Tibial artery (tissue), 4 donors: Measurements from ENCODE around the gene CERT1.
"Not testable (repeated sequence)": the region's sequence is repeated elsewhere in the genome, so short reads cannot be mapped to it uniquely, and the experiment has no call there.

Experiments used
- DNase-seq, 2 donors: peaks; one replicate each; pipeline ENCODE4 v3.0.0-alpha.2; 2019
- H3K27ac ChIP-seq, 2 donors: fragments of 200-600 bp; sonication (generic) in 1 of 2; 1 replicate in 1 of 2; 2 replicates in 1 of 2; pipeline ENCODE4 v1.5.1; 2018 to 2019; ENCODE audit warnings: mild to moderate bottlenecking in 1 of 2
- H3K27me3 ChIP-seq, 2 donors: fragments of 200-600 bp; sonication (generic) in 1 of 2; one replicate each; pipeline versions ENCODE4 v1.5.1 to v1.6.0; 2016 to 2019
- H3K36me3 ChIP-seq, 3 donors: fragments of 200-600 bp; sonication (generic) in 2 of 3; one replicate each; pipeline ENCODE4 v1.5.1; 2016 to 2019; ENCODE audit warnings: mild to moderate bottlenecking in 2 of 3
- H3K4me1 ChIP-seq, 4 donors: fragments of 200-600 bp; sonication (generic) in 2 of 4; 1 replicate in 3 of 4; 2 replicates in 1 of 4; pipeline ENCODE4 v1.5.1; 2016 to 2019
- H3K4me3 ChIP-seq, 2 donors: fragments of 200-600 bp; sonication (generic) in 1 of 2; 1 replicate in 1 of 2; 2 replicates in 1 of 2; pipeline ENCODE4 v1.5.1; 2018 to 2019; ENCODE audit warnings: mild to moderate bottlenecking in 2 of 2
- H3K9me3 ChIP-seq, 3 donors: fragments of 200-600 bp; sonication (generic) in 1 of 3; one replicate each; pipeline ENCODE4 v1.5.1; 2016 to 2019
- CTCF ChIP-seq, 2 experiments: fragments of 200-600 bp in 1 of 2; fragments of 450-650 bp in 1 of 2; IDR thresholded peaks; one replicate each; pipeline ENCODE4 v1.5.1; 2017 to 2019; ENCODE audit warnings: antibody characterized with exemption in 2 of 2, mild to moderate bottlenecking in 1 of 2, moderate library complexity in 1 of 2
- intact Hi-C: fragments of 100-400 bp; cut with DNase I; formaldehyde crosslinking; loops from one replicate; pipeline ENCODE4 v1.15.0; 2023; ENCODE audit warnings: low total_unique reads

The CERT1 gene

GRCh38 chr5:75538211-75538610 is 26.8 kb upstream of the CERT1 start:
- DNase-seq: no peak
- intact Hi-C loops: no loop called here
- H3K9me3 ChIP-seq: peaks cover 0 to 15% (median 9%) of the 10 kb centered on the region in 3 donors
- H3K4me3 ChIP-seq: no peak overlapping the region
- H3K27me3 ChIP-seq: no peaks in the 10 kb centered on the region
- peaks cover 0 to 9% (median 4%) of the 10 kb centered on the region in 3 donors for H3K36me3 ChIP-seq
- no peak for TF ChIP-seq CTCF (IDR thresholded peaks at IDR 0.05)
- no peak overlapping the region for H3K27ac ChIP-seq
- peaks cover 0 to 25% (median 10%) of the 10 kb centered on the region in 4 donors for H3K4me1 ChIP-seq

GRCh38 chr5:75536694-75537360 is 25.4 kb upstream of the CERT1 start:
- Histone ChIP-seq H3K4me3 (no peak overlapping the region), H3K27ac (no peak overlapping the region), H3K36me3 (peaks cover 0 to 9% (median 4%) of the 10 kb centered on the region in 3 donors), H3K9me3 (peaks cover 0 to 15% (median 9%) of the 10 kb centered on the region in 3 donors), H3K27me3 (no peaks in the 10 kb centered on the region), H3K4me1 (peaks cover 0 to 25% (median 10%) of the 10 kb centered on the region in 4 donors)
- intact Hi-C loops: no loop called here
- no peak for TF ChIP-seq CTCF (IDR thresholded peaks at IDR 0.05)
- DNase-seq: no peak

- TF ChIP-seq CTCF (IDR thresholded peaks at IDR 0.05): no peak
- H3K4me3 ChIP-seq: no peak overlapping the region
- intact Hi-C loops: no loop called here
- no peak overlapping the region for H3K27ac ChIP-seq
- H3K27me3 ChIP-seq: no peaks in the 10 kb centered on the region
- H3K4me1 ChIP-seq: peaks cover 0 to 25% (median 10%) of the 10 kb centered on the region in 4 donors
- H3K9me3 ChIP-seq: peaks cover 0 to 15% (median 9%) of the 10 kb centered on the region in 3 donors
- H3K36me3 ChIP-seq: peaks cover 0 to 9% (median 4%) of the 10 kb centered on the region in 3 donors
- no peak for DNase-seq
Measured at GRCh38 chr5:75536147-75536546, 24.7 kb upstream of the CERT1 start.

DNA sequence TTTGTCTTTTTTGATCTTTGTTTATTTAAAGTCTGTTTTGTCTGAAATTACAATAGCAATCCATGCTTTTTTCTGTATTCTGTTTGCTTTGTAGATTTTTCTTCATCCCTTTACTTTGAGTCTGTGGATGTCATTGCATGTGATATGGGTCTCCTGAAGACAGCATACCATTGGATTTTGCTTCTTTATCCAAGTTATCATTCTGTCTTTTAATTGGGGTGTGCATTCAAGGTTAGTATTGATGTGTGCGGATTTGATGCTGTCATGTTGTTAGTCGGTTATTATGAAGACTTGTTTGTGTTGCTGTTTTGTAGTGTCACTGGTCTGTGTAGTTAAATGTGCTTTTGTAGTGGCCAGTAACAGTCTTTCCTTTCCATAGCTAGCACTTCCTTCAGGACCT is 23.3 kb upstream of the CERT1 start:
- peaks cover 0 to 25% (median 10%) of the 10 kb centered on the region in 4 donors for H3K4me1 ChIP-seq
- intact Hi-C loops: no loop called here

GRCh38 chr5:75533716-75534115 is 22.3 kb upstream of the CERT1 start:
- H3K4me1 ChIP-seq: peaks cover 0 to 18% (median 11%) of the 10 kb centered on the region in 4 donors
- H3K27me3 ChIP-seq, DNase-seq, H3K36me3 ChIP-seq, intact Hi-C loops, H3K4me3 ChIP-seq, H3K27ac ChIP-seq: not testable (repeated sequence)
- H3K9me3 ChIP-seq: peaks cover 0 to 15% (median 9%) of the 10 kb centered on the region in 3 donors

More for the DNA sequence above, 23.3 kb upstream of the CERT1 start:
- TF ChIP-seq CTCF (IDR thresholded peaks at IDR 0.05): no peak
- Histone ChIP-seq H3K4me3 (no peak overlapping the region), H3K9me3 (peaks cover 0 to 15% (median 9%) of the 10 kb centered on the region in 3 donors), H3K27me3 (no peaks in the 10 kb centered on the region), H3K27ac (no peak overlapping the region), H3K36me3 (peaks cover 0 to 9% (median 4%) of the 10 kb centered on the region in 3 donors)
- no peak for DNase-seq

GRCh38 chr5:75532190-75532589 is 20.8 kb upstream of the CERT1 start:
- H3K4me3 ChIP-seq: no peak overlapping the region
- peaks cover 0 to 15% (median 9%) of the 10 kb centered on the region in 3 donors for H3K9me3 ChIP-seq
- intact Hi-C loops: no loop called here
- H3K27ac ChIP-seq: no peak overlapping the region
- H3K27me3 ChIP-seq: no peaks in the 10 kb centered on the region
- no peak for TF ChIP-seq CTCF (IDR thresholded peaks at IDR 0.05)
- peaks cover 0 to 9% (median 4%) of the 10 kb centered on the region in 3 donors for H3K36me3 ChIP-seq
- peaks cover 0 to 20% (median 10%) of the 10 kb centered on the region in 4 donors for H3K4me1 ChIP-seq
- no peak for DNase-seq
